Suppressor macrophage (primary cell): ENCODE results near the gene TRMT11.

Experiments used
- DNase-seq, 4 experiments: peaks; one replicate each; pipeline ENCODE4 v3.0.0-alpha.2; 2020 to 2022

Gene TRMT11

GRCh38 chr6:125994670-125995488 is 8.5 kb downstream of the TRMT11 start:
- no peak for DNase-seq

- DNase-seq, result peak; percentile 76 to 84 (median 78)
Observed at GRCh38 chr6:125995972-125996580, 9.7 kb downstream of the TRMT11 start.

- DNase-seq, result no peak
Observed at GRCh38 chr6:126002755-126003679, 16.7 kb downstream of the TRMT11 start.

- DNase-seq, result no peak
Observed at GRCh38 chr6:126007800-126008199, 21.5 kb downstream of the TRMT11 start.

- DNase-seq, result no peak
Observed at GRCh38 chr6:126010040-126010439, 23.7 kb downstream of the TRMT11 start.

- DNase-seq, result no peak
Observed at GRCh38 chr6:126015863-126016262, 29.5 kb downstream of the TRMT11 start.

- DNase-seq, result no peak
Observed at GRCh38 chr6:126016591-126016990, 30.3 kb downstream of the TRMT11 start.

- no peak for DNase-seq
Observed at GRCh38 chr6:126017668-126018067, 31.3 kb downstream of the TRMT11 start.

GRCh38 chr6:126020305-126021050 is 34.1 kb downstream of the TRMT11 start:
- DNase-seq, result no peak

- peak in 1 of 4 experiments; percentile 8 for DNase-seq
Observed at GRCh38 chr6:126023474-126023873, 37.1 kb downstream of the TRMT11 start.

GRCh38 chr6:126026001-126026400 is 39.7 kb downstream of the TRMT11 start:
- DNase-seq, result peak in 2 of 4 experiments; percentile 37 to 40

- DNase-seq, result no peak
Observed at GRCh38 chr6:126027601-126028000, 41.3 kb downstream of the TRMT11 start.

- DNase-seq, result no peak
Observed at GRCh38 chr6:126030045-126030444, 43.7 kb downstream of the TRMT11 start.

GRCh38 chr6:126033696-126034095 is 47.4 kb downstream of the TRMT11 start:
- DNase-seq, result peak; percentile 29 to 53 (median 42)

GRCh38 chr6:126034656-126035055 is 48.3 kb downstream of the TRMT11 start:
- DNase-seq, result no peak

- DNase-seq, result no peak
Observed at GRCh38 chr6:126035764-126036163, 49.4 kb downstream of the TRMT11 start.

GRCh38 chr6:126038234-126038633 is 51.9 kb downstream of the TRMT11 start:
- DNase-seq, result no peak

GRCh38 chr6:126039284-126039683 is 52.9 kb downstream of the TRMT11 start:
- DNase-seq, result no peak

- no peak for DNase-seq
Observed at GRCh38 chr6:126040394-126040793, 54.1 kb downstream of the TRMT11 start.

GRCh38 chr6:126040826-126041225 is 54.5 kb downstream of the TRMT11 start:
- peak; percentile 39 to 74 (median 61) for DNase-seq

GRCh38 chr6:126041516-126041915 is 55.2 kb downstream of the TRMT11 start:
- DNase-seq, result no peak

- DNase-seq, result no peak
Observed at GRCh38 chr6:126042001-126042419, 55.7 kb downstream of the TRMT11 start.
